ENCODE measurements around the gene FHIP1A.

The FHIP1A gene

DNA sequence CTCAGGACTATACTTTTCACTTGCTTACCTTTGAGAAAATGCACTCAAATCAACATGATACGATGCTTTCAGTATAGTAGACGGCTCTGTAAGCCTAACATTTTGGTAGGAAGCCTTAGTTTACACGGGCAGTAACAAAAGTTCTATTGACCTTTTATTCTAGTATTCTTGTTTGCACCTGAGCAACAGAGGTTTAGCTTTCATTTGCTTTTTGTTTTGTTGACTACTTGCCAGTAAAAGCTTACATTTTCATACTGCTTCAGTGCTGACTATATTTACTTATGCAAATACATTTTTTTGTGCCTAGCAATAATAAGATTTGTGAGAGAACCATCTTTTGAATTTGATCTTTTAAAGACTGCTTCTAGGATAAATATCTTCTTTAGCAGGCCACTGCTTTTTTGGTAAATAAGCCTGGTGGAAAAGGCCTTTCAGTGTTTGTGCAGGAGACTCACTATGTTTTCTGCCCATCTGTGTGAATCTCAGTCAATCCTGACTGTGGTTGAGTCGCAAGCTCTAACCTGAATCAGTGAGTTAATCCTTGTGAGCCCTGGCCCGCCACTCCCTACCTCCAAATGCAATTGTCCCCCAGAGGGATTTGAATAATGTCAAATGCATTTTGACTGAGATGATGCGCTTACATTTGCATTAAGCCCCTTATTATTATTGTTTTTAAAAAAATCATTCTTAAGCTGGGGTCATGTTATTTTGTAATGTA, 21.9 kb downstream of the FHIP1A start:
- FAIRE-seq, result no peak
- TF ChIP-seq POLR2AphosphoS5 (IDR thresholded peaks at IDR 0.05; ENCODE audit: low read depth, low read length) (no peak), POU2F2 (IDR thresholded peaks at IDR 0.05; ENCODE audit: low read depth, low read length) (no peak)
- DNase-seq (ENCODE audit: insufficient read length, low spot score), result no peak

DNA sequence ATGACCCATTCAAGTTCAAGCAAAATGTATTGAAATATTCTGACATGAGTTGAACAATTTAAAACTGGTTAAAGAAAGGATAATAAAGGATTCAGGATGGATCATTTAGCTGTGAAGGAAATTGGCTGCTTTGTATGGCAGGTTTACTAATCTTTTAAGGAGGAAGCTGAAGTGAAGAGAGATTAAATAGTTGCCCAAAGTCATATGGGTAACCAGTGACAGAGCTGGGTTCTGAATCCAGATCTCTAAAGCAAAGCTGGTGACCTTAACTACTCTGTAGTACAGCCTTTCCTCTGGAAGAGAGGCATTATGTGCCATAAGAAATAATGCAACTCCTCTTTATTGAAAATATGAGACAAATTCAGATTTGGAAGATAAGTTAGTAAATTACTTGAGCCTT, 22.8 kb downstream of the FHIP1A start:
- no peak for FAIRE-seq
- DNase-seq (ENCODE audit: insufficient read length, low spot score), result no peak
- no peak for TF ChIP-seq POLR2AphosphoS5 (IDR thresholded peaks at IDR 0.05; ENCODE audit: low read depth, low read length)
- TF ChIP-seq SPI1 (IDR thresholded peaks at IDR 0.05; ENCODE audit: low read depth, low read length), result no peak
- TF ChIP-seq PAX5 (IDR thresholded peaks at IDR 0.05; ENCODE audit: insufficient read depth, low read length, severe bottlenecking), result no peak
- TF ChIP-seq POU2F2 (IDR thresholded peaks at IDR 0.05; ENCODE audit: low read depth, low read length), result no peak
- TF ChIP-seq TAF1 (IDR thresholded peaks at IDR 0.05; ENCODE audit: low read depth, low read length), result no peak
- TF ChIP-seq POLR2A (IDR thresholded peaks at IDR 0.05; ENCODE audit: low read depth, low read length), result no peak

DNA sequence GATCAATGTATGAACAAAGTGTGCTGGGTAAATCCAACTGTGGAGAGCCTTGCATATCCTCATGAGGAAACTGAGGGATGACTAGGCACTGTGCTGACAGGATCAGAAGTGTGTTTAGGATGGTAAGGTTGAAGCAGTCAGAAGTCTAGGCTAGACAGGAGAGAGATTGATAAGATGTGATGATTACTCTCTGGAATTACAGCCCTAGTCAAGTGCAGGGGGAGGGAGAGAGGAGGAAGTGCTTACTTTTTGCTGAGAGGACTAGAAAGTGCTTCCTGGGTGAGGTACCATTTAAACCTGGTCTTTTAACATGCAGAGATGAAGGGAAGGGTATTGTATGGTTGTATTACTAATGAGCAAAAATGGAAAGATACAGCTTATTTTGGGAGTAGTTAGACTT, 23.7 kb downstream of the FHIP1A start:
- TF ChIP-seq POLR2AphosphoS5 (IDR thresholded peaks at IDR 0.05; ENCODE audit: low read depth, low read length), result no peak
- TF ChIP-seq PAX5 (IDR thresholded peaks at IDR 0.05; ENCODE audit: insufficient read depth, low read length, severe bottlenecking), result no peak
- no peak for TF ChIP-seq TAF1 (IDR thresholded peaks at IDR 0.05; ENCODE audit: low read depth, low read length)
- TF ChIP-seq POU2F2 (IDR thresholded peaks at IDR 0.05; ENCODE audit: low read depth, low read length), result no peak
- no peak for TF ChIP-seq POLR2A (IDR thresholded peaks at IDR 0.05; ENCODE audit: low read depth, low read length)
- no peak for TF ChIP-seq SPI1 (IDR thresholded peaks at IDR 0.05; ENCODE audit: low read depth, low read length)
- no peak for FAIRE-seq
- DNase-seq (ENCODE audit: insufficient read length, low spot score), result no peak

DNA sequence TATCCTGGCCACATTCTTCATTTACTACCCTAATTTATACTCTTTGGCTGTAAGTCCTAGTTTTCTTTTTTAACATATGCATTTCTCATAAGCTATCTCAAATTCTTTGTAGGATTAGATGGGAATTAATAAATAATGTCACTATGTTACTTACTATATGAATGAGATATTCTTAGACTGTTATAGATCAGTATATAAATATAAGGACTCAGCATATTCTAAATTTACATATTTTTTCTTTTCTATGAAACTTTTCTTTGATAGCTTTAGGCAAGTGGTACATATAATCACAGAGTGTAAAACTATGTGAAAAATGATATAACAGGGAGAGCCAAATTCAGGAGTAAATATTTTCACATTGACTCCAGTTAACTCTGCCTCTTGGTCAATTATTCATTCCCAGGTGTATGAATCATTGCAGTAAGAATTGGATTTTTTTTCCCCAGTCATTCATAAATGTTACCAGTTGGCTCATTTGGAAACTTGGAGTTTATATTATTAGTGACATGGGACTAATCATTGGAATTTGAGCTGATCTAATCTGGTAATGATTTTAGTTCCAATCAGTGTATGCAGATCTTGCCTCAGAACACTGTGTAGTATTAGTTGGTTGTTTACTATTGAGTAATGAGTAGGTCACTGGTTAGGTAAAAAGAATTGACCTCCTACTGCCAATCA, 25.3 kb downstream of the FHIP1A start:
- FAIRE-seq, result no peak

DNA sequence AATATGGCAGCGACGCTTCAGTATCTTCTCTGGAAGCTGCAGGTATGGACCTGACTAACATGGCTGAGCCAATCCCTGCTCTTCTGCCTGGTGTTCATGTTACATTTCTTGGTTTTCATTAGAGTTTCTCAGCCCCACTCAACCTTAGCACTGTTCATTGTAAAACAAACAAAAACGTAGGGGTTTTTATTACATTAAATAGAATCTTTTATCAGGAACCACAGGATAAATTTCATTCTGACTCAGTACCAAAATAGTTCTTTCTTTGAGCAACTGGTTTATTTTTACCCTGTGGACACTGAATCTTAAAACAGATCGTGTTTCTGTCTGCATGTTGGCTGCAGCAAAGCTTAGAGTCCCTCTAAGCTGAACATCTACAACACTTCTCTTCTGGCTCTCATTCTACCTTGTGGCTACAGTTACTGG, 27.1 kb downstream of the FHIP1A start:
- no peak for FAIRE-seq
- no peak for DNase-seq (ENCODE audit: insufficient read length, low spot score)

More for the DNA sequence above, 25.3 kb downstream of the FHIP1A start:
- TF ChIP-seq POLR2A (IDR thresholded peaks at IDR 0.05; ENCODE audit: low read depth, low read length), result no peak
- TF ChIP-seq TAF1 (IDR thresholded peaks at IDR 0.05; ENCODE audit: low read depth, low read length), result no peak
- TF ChIP-seq POLR2AphosphoS5 (IDR thresholded peaks at IDR 0.05; ENCODE audit: low read depth, low read length), result no peak
- TF ChIP-seq POU2F2 (IDR thresholded peaks at IDR 0.05; ENCODE audit: low read depth, low read length), result no peak
- TF ChIP-seq SPI1 (IDR thresholded peaks at IDR 0.05; ENCODE audit: low read depth, low read length), result no peak
- no peak for DNase-seq (ENCODE audit: insufficient read length, low spot score)

DNA sequence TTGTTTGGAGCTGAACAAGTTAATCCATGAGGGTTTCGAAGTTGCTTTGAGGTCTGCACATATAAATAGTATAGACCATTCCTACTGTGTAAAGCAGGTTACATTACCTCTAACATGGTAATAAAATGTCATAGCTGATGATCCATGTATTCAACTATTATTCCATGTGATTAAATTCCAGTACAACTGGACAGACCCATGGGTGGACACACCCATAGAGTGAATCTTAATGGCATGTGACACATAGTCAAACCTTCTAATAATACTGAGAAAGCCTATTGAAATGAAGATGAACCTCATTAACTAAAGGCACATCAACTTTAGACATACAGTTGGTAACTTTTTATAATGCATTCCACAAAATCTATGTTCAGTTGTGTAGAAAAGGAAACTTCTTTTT, 28.5 kb downstream of the FHIP1A start:
- TF ChIP-seq PAX5 (IDR thresholded peaks at IDR 0.05; ENCODE audit: insufficient read depth, low read length, severe bottlenecking) (no peak), POLR2AphosphoS5 (IDR thresholded peaks at IDR 0.05; ENCODE audit: low read depth, low read length) (no peak), TAF1 (IDR thresholded peaks at IDR 0.05; ENCODE audit: low read depth, low read length) (no peak), POLR2A (IDR thresholded peaks at IDR 0.05; ENCODE audit: low read depth, low read length) (no peak), SPI1 (IDR thresholded peaks at IDR 0.05; ENCODE audit: low read depth, low read length) (no peak), POU2F2 (IDR thresholded peaks at IDR 0.05; ENCODE audit: low read depth, low read length) (no peak)
- DNase-seq (ENCODE audit: insufficient read length, low spot score), result no peak
- FAIRE-seq, result no peak

More for the DNA sequence above, 27.1 kb downstream of the FHIP1A start:
- TF ChIP-seq PAX5 (IDR thresholded peaks at IDR 0.05; ENCODE audit: insufficient read depth, low read length, severe bottlenecking) (no peak), POU2F2 (IDR thresholded peaks at IDR 0.05; ENCODE audit: low read depth, low read length) (no peak), TAF1 (IDR thresholded peaks at IDR 0.05; ENCODE audit: low read depth, low read length) (no peak), POLR2AphosphoS5 (IDR thresholded peaks at IDR 0.05; ENCODE audit: low read depth, low read length) (no peak), SPI1 (IDR thresholded peaks at IDR 0.05; ENCODE audit: low read depth, low read length) (no peak), POLR2A (IDR thresholded peaks at IDR 0.05; ENCODE audit: low read depth, low read length) (no peak)

DNA sequence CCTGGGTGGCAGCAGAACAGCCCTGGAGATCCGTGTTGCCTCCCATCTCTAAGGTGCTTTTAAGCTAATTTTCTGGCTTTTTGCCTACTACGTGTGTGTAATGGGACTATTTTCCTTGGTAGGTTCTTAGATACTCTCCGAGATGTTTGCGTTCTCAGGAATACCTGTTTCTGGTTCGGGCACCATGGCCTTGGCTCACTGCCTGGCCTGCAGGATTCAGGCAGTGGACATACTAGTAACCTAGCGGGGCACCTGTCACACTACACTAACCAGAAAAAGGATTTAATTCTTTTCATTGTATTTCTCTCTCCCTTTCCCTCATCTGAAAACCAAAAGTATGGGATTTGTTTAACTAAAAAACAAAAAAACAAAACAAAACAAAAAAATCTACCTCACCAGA, 29.2 kb downstream of the FHIP1A start:
- DNase-seq (ENCODE audit: insufficient read length, low spot score), result no peak
- FAIRE-seq, result no peak
- no peak for TF ChIP-seq PAX5 (IDR thresholded peaks at IDR 0.05; ENCODE audit: insufficient read depth, low read length, severe bottlenecking)
- TF ChIP-seq TAF1 (IDR thresholded peaks at IDR 0.05; ENCODE audit: low read depth, low read length), result no peak
- no peak for TF ChIP-seq POLR2A (IDR thresholded peaks at IDR 0.05; ENCODE audit: low read depth, low read length)
- no peak for TF ChIP-seq SPI1 (IDR thresholded peaks at IDR 0.05; ENCODE audit: low read depth, low read length)
- TF ChIP-seq POLR2AphosphoS5 (IDR thresholded peaks at IDR 0.05; ENCODE audit: low read depth, low read length), result no peak
- no peak for TF ChIP-seq POU2F2 (IDR thresholded peaks at IDR 0.05; ENCODE audit: low read depth, low read length)

DNA sequence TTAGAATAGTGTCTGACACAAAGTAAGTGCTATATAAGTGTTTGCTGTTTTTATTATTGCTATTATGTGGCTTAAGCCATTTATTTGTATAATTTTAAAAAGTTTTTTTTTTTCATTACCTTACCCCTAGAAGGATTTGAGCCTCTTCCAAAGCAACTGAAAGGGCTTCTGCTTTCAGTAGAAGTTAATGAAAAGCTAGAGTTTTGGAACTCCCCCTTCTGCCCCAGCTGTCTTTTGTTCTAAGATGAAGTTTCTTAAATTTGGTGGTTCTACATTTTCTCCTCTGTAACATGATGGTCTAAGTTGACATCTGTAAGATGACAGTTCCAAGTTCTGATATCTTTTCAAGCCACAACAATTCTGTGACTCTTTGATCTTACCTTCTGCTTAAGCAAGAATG, 30.3 kb downstream of the FHIP1A start:
- TF ChIP-seq POU2F2 (IDR thresholded peaks at IDR 0.05; ENCODE audit: low read depth, low read length) (no peak), POLR2A (IDR thresholded peaks at IDR 0.05; ENCODE audit: low read depth, low read length) (no peak), TAF1 (IDR thresholded peaks at IDR 0.05; ENCODE audit: low read depth, low read length) (no peak), SPI1 (IDR thresholded peaks at IDR 0.05; ENCODE audit: low read depth, low read length) (no peak), PAX5 (IDR thresholded peaks at IDR 0.05; ENCODE audit: insufficient read depth, low read length, severe bottlenecking) (no peak), POLR2AphosphoS5 (IDR thresholded peaks at IDR 0.05; ENCODE audit: low read depth, low read length) (no peak)
- FAIRE-seq (no peak), DNase-seq (ENCODE audit: insufficient read length, low spot score) (no peak)

DNA sequence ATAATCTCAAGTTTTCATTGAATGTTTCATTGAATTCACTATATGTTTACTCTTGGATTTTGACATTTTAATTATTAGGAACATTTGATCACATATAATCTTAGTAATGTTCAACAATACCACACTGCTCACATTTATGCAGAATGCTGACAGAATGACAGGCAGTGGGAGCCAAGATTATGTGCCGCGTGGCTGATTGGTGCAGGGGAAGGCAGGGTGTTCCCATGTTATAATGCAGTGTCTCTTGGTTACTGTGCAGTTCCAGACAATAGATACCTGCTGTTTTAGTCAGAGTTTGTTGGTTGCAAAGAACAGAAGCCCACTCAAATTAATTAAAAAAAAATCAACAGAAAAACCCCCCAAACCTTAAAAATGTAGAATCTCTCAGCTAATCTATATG, 33.0 kb downstream of the FHIP1A start:
- TF ChIP-seq SPI1 (IDR thresholded peaks at IDR 0.05; ENCODE audit: low read depth, low read length) (no peak), PAX5 (IDR thresholded peaks at IDR 0.05; ENCODE audit: insufficient read depth, low read length, severe bottlenecking) (no peak), POLR2AphosphoS5 (IDR thresholded peaks at IDR 0.05; ENCODE audit: low read depth, low read length) (no peak), TAF1 (IDR thresholded peaks at IDR 0.05; ENCODE audit: low read depth, low read length) (no peak), POLR2A (IDR thresholded peaks at IDR 0.05; ENCODE audit: low read depth, low read length) (no peak)
- FAIRE-seq, result no peak
- DNase-seq (ENCODE audit: insufficient read length, low spot score), result no peak
